ENCODE data around the gene VILL. TPM values are rescaled to one million over a fixed set of nuclear protein-coding genes. Genes with fewer than 3 reads are reported as not detected.

VILL gene
- total RNA-seq, 4 donors from 2014 or later, result 1.8 to 18.7 (median 6.3) TPM

DNA sequence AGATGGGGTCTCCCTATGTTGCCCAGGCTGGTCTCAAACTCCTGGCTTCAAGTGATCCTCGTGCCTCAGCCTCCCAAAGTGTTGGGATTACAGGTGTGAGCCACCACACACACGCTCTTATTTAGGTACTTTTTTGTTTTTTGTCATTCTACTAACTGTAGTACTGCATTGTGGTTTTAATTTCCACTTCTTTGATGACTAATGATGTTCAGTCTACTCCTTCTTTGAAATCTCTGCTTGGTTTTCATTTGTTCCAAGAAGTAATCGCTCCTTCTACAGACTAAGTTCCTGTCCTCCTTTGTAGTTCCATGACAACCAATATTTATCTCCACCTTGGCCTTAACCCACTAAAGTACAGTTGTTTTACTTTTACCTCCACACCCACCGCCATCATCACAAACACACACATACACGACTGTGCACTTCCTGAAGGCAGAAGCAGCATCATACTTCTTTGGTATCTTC, 47.9 kb downstream of the VILL start:
- Histone ChIP-seq H3K4me1 (peaks cover 0 to 4% of the 10 kb centered on the region in 2 donors), H3K27ac (no peak overlapping the region), H3K36me3 (no peaks in the 10 kb centered on the region), H3K27me3 (no peaks in the 10 kb centered on the region), H3K9me3 (no peaks in the 10 kb centered on the region), H3K4me3 (no peak overlapping the region)
- no peak for DNase-seq
- intact Hi-C loops (cut with DNase I; ENCODE audit: low total_unique reads), result no loop called here
- no peak for TF ChIP-seq POLR2A (IDR thresholded peaks at IDR 0.05)
- TF ChIP-seq CTCF (IDR thresholded peaks at IDR 0.05), result no peak

DNA sequence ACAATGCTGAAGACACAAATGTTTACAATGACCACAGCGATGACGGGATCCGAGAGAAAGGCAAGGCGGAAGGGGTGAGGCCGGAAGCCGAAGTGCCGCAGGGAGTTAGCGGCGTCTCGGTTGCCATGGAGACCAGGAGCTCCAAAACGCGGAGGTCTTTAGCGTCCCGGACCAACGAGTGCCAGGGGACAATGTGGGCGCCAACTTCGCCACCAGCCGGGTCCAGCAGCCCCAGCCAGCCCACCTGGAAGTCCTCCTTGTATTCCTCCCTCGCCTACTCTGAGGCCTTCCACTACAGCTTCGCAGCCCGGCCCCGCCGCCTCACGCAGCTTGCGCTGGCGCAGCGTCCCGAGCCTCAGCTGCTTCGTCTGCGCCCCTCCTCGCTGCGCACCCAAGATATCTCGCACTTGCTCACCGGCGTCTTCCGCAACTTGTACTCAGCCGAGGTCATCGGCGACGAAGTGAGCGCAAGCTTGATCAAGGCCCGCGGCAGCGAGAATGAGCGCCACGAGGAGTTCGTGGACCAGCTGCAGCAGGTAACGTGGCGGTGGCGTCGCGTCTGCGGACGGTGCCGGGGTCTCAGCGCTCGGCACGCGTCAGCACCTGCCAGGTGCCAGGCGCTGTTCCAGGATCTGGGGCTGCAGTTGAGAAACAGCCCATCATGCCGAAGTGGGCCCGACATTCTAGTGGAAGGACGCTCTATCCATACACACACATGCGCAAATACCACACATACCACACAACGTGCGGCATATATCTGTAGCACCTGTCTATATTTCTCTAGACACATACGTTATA, 48.7 kb downstream of the VILL start, which contains the start of gene DLEC1:
DLEC1 (plus strand) TSS at position 108 of the 798 bp plus-strand sequence; CDS start at position 126, 18 bp downstream.
- peak; percentile 52 to 56 for DNase-seq
- H3K4me1 ChIP-seq, result peaks cover 0 to 4% of the 10 kb centered on the region in 2 donors
- intact Hi-C loops (cut with DNase I; ENCODE audit: low total_unique reads), result no loop called here
- no peaks in the 10 kb centered on the region for H3K36me3 ChIP-seq
- H3K27me3 ChIP-seq, result no peaks in the 10 kb centered on the region
- peak within 1 kb of the TSS; percentile 33 to 47 for H3K4me3 ChIP-seq
- H3K27ac ChIP-seq, result no peak within 1 kb of the TSS
- TF ChIP-seq CTCF (IDR thresholded peaks at IDR 0.05), result no peak
- TF ChIP-seq POLR2A (IDR thresholded peaks at IDR 0.05), result no peak
- no peaks in the 10 kb centered on the region for H3K9me3 ChIP-seq

DNA sequence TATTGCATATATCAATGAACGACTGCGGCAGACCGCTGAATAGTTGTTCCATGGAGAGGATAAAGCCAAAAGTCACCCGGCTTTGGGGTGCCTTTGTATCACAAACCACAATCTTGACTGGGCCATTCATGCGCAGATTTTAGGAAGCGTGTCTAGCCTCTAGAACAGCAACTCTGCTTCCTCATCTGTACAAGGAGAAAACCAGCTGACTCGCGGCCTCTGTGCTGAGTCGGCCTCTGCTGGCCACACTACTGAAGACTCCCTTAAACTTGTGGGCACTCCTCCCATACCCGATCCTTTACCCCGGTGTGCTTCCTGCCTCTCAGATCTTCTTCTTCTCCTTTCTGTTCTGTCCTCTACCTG, 49.3 kb downstream of the VILL start:
- Histone ChIP-seq H3K4me3 (peak overlapping the region; percentile 33 to 47), H3K27me3 (no peaks in the 10 kb centered on the region), H3K4me1 (peaks cover 0 to 4% of the 10 kb centered on the region in 2 donors), H3K36me3 (no peaks in the 10 kb centered on the region), H3K27ac (no peak overlapping the region), H3K9me3 (no peaks in the 10 kb centered on the region)
- intact Hi-C loops (cut with DNase I; ENCODE audit: low total_unique reads), result no loop called here
- peak; percentile 21 to 48 (median 34) for TF ChIP-seq CTCF (IDR thresholded peaks at IDR 0.05)
- no peak for TF ChIP-seq POLR2A (IDR thresholded peaks at IDR 0.05)
- DNase-seq, result peak; percentile 48 to 57

DNA sequence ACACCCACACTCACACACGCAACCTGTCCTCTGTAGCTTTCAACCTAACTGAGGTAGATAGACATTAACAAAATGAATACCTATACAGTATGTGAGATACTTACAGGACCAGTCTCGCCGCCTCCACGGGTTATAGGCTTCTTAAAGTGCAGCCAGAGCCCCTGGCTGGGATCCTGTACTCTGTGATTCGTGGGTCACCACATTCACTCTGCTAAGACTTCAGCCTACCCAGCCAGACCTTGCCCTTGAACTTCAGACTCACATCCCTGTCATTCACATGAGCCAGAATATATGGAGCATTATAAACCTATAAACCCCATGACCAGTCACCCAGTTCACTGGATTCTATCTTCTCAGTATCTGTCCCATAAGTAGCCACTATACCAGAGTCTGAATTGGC, 49.8 kb downstream of the VILL start:
- intact Hi-C loops (cut with DNase I; ENCODE audit: low total_unique reads), result no loop called here
- no peak overlapping the region for H3K4me3 ChIP-seq
- H3K27ac ChIP-seq, result no peak overlapping the region

More for the DNA sequence above, 49.8 kb downstream of the VILL start:
- Histone ChIP-seq H3K27me3 (no peaks in the 10 kb centered on the region), H3K9me3 (no peaks in the 10 kb centered on the region), H3K36me3 (no peaks in the 10 kb centered on the region), H3K4me1 (peaks cover 0 to 4% of the 10 kb centered on the region in 2 donors)
- no peak for DNase-seq
- TF ChIP-seq CTCF (IDR thresholded peaks at IDR 0.05), result no peak
- no peak for TF ChIP-seq POLR2A (IDR thresholded peaks at IDR 0.05)
